Measurements from ENCODE around the gene CDK10. TPM values are rescaled to one million over a fixed set of nuclear protein-coding genes. Genes with fewer than 3 reads are reported as not detected.
A peak's percentile ranks its signal among the peaks of the same experiment; 100 is the strongest.

CDK10 gene
- total and polyA plus RNA-seq, 2 experiments from 2014 or later: 76.3 to 142 TPM

DNA sequence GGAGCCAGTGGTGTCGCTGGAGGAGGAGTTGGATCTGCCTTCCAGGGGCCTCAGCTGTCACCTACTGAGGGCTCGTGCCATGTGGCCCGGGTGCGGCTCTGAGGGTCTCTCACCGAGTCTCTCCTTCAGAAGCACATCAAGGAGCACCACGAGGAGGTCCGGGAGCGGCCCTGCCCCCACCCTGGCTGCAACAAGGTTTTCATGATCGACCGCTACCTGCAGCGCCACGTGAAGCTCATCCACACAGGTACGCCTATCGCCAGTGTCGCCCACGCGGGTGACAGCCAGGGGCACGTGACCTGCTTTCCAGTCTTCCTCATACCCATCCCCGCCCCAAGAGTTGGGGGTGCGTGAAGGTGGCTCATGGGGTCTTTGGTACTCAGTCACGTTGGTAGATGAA, 47.3 kb downstream of the CDK10 start:
- no peak for DNase-seq (ENCODE audit: low read depth in 1 of 2, low spot score in 1 of 2)
- Histone ChIP-seq H3K36me3 (peaks cover 57% of the 10 kb centered on the region), H3K4me1 (ENCODE audit: low read depth) (peaks cover 3% of the 10 kb centered on the region), H3K9me3 (ENCODE audit: low read depth) (no peaks in the 10 kb centered on the region), H3K27ac (no peak overlapping the region), H3K4me3 (no peak overlapping the region), H3K27me3 (no peaks in the 10 kb centered on the region)
- TF ChIP-seq, protein P1, sequence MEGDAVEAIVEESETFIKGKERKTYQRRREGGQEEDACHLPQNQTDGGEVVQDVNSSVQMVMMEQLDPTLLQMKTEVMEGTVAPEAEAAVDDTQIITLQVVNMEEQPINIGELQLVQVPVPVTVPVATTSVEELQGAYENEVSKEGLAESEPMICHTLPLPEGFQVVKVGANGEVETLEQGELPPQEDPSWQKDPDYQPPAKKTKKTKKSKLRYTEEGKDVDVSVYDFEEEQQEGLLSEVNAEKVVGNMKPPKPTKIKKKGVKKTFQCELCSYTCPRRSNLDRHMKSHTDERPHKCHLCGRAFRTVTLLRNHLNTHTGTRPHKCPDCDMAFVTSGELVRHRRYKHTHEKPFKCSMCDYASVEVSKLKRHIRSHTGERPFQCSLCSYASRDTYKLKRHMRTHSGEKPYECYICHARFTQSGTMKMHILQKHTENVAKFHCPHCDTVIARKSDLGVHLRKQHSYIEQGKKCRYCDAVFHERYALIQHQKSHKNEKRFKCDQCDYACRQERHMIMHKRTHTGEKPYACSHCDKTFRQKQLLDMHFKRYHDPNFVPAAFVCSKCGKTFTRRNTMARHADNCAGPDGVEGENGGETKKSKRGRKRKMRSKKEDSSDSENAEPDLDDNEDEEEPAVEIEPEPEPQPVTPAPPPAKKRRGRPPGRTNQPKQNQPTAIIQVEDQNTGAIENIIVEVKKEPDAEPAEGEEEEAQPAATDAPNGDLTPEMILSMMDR (IDR thresholded peaks at IDR 0.05; ENCODE audit: low read depth, low read length): no peak

DNA sequence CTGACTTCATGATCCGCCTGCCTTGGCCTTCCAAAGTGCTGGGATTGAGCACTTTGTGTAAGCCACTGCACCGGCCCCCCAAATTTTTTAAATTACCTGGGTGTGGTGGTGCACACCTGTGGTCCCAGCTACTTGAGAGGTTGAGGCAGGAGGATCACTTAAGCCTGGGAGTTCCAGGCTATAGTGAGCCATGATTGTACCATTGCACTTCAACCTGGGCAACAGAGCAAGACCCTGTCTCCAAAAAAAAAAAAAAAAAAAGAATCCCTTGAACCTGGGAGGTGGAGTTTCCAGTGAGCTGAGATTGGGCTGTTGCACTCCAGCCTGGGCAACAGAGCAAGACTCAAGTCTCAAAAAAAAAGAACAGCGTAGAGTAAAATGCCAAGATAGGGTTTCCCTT, 50.1 kb downstream of the CDK10 start:
- Histone ChIP-seq H3K4me1 (ENCODE audit: low read depth) (peaks cover 11% of the 10 kb centered on the region), H3K36me3 (peaks cover 55% of the 10 kb centered on the region), H3K4me3 (no peak overlapping the region), H3K27me3 (no peaks in the 10 kb centered on the region), H3K27ac (no peak overlapping the region), H3K9me3 (ENCODE audit: low read depth) (no peaks in the 10 kb centered on the region)
- DNase-seq (ENCODE audit: low read depth in 1 of 2, low spot score in 1 of 2): no peak
- TF ChIP-seq, protein P1 (IDR thresholded peaks at IDR 0.05; ENCODE audit: low read depth, low read length): no peak

DNA sequence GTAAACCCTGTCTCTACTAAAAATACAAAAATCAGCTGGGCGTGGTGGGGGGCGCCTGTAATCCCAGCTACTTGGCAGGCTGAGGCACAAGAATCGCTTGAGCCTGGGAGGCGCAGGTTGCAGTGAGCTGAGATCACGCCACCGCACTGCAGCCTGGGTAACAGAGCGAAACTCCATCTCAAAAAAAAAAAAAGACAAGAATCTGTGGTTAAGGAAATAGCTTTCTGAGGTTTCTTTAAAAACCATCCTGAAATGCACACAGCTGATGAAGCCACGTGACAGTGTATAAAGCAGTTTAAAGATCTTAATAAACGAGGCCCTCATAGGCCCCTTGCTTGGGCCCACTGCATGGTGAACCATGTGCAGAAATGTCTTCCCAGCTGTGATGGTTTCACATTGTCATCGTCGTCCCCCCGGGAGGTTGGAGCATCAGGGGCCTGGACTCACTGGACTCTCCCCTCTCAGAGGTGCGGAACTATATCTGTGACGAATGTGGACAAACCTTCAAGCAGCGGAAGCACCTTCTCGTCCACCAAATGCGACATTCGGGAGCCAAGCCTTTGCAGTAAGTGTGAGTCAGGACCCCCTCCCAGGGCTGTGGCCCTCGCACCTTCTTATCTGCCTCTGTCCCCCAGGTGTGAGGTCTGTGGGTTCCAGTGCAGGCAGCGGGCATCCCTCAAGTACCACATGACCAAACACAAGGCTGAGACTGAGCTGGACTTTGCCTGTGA, 51.0 kb downstream of the CDK10 start:
- no peak overlapping the region for H3K27ac ChIP-seq
- H3K4me3 ChIP-seq: no peak overlapping the region
- H3K36me3 ChIP-seq: peaks cover 50% of the 10 kb centered on the region
- H3K4me1 ChIP-seq (ENCODE audit: low read depth): peaks cover 18% of the 10 kb centered on the region
- H3K27me3 ChIP-seq: no peaks in the 10 kb centered on the region
- DNase-seq (ENCODE audit: low read depth in 1 of 2, low spot score in 1 of 2): no peak
- TF ChIP-seq, protein P1 (IDR thresholded peaks at IDR 0.05; ENCODE audit: low read depth, low read length): no peak
- H3K9me3 ChIP-seq (ENCODE audit: low read depth): no peaks in the 10 kb centered on the region

DNA sequence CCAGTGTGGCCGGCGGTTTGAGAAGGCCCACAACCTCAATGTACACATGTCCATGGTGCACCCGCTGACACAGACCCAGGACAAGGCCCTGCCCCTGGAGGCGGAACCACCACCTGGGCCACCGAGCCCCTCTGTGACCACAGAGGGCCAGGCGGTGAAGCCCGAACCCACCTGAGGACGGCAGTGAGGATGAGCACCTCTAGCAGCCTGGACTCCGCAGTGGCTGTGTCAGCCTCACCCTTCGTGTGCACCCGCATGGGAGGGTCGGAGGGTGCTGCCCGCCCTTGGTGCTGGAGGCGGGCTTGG, 51.5 kb downstream of the CDK10 start:
- H3K36me3 ChIP-seq: peaks cover 50% of the 10 kb centered on the region
- DNase-seq (ENCODE audit: low read depth in 1 of 2, low spot score in 1 of 2): no peak
- TF ChIP-seq, protein P1 (IDR thresholded peaks at IDR 0.05; ENCODE audit: low read depth, low read length): no peak
- no peak overlapping the region for H3K4me3 ChIP-seq
- no peaks in the 10 kb centered on the region for H3K27me3 ChIP-seq
- H3K4me1 ChIP-seq (ENCODE audit: low read depth): peaks cover 18% of the 10 kb centered on the region
- no peaks in the 10 kb centered on the region for H3K9me3 ChIP-seq (ENCODE audit: low read depth)
- H3K27ac ChIP-seq: peak overlapping the region; percentile 48

DNA sequence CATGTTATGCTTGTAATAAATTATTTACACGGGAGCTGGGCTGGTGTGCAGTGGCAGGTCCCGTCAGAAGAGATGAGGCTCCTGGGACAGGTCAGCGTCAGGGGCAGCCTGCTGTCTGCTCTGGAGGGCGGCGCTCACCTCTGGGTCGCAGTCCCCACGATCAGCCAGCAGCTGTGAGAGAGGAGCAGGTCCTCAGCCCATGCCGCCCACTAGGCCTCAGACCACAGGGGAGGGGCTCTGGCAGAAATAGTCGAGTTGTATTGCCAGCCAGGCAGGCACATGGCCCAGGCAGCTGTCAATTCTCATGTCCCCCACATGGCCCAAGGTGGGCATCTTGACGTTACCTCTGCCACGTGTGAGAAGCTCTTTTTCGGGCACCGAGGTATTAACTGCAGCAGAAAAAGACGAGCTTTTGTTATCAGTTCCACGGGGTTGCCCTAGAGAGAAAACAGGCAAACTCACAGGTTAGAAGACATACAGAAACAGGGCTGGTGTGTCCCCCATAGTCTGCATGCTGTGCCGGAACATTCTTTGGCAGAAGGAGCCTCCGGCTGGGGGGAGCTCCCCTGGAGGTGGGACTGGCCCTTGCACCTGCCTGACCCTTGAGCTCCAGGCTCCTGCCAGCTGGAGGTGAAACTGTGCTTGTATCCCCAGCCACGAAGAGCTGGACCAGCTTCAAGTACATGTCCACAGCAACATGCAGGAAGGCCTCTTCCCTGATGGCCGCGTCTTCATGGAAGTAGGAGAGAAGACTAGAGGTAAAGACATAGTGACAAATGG, 52.2 kb downstream of the CDK10 start:
- Histone ChIP-seq H3K9me3 (ENCODE audit: low read depth) (no peaks in the 10 kb centered on the region), H3K36me3 (peaks cover 45% of the 10 kb centered on the region), H3K4me3 (no peak overlapping the region), H3K27me3 (no peaks in the 10 kb centered on the region), H3K27ac (peak overlapping the region; percentile 61), H3K4me1 (ENCODE audit: low read depth) (peaks cover 18% of the 10 kb centered on the region)
- DNase-seq (ENCODE audit: low read depth in 1 of 2, low spot score in 1 of 2): no peak
- TF ChIP-seq, protein P1 (IDR thresholded peaks at IDR 0.05; ENCODE audit: low read depth, low read length): no peak

Data from cardiac muscle cell (in vitro differentiated cells and primary cell).